ENCODE data around the gene RNF146.

Gene RNF146, protein sequence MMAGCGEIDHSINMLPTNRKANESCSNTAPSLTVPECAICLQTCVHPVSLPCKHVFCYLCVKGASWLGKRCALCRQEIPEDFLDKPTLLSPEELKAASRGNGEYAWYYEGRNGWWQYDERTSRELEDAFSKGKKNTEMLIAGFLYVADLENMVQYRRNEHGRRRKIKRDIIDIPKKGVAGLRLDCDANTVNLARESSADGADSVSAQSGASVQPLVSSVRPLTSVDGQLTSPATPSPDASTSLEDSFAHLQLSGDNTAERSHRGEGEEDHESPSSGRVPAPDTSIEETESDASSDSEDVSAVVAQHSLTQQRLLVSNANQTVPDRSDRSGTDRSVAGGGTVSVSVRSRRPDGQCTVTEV

DNA sequence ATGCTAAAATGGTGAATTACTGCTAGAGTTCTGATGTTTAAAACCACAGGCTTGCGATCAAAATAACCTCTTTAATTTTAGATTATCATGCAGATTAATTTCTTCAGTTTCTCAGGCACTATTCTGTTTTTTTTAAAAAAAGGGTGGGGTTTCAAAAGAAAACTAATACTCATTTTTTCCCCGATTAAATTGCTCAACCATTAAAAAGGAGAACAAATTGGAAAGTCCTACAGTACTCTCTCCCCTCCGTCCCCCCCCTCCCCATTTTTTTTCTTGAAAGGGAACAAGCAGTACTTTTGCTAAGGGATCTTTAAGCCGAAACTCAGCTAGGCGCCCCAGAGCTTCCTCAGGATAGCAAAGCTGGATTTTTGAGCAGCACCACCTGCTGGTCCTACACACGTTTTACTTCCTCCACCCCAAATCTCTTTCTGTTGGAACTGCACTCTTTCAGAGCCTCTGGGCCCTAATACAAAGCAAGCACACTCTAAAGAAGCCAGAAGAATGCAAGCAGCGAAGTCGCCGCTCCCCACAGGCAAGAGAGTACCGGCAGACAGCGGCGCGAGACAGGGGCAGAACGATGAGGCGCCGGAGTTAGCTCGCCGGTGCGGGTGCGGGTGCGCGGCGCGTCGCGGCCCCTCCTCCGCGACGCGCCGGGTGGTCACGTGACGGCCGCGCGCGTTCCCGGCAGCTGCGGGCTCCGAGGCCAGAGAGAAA is at the start of gene RNF146:
Gene RNF146, plus strand, starts transcription at position 687 of the 714 bp plus-strand sequence. CDS start 13,475 bp downstream, outside the sequence.
- H3K9me3 ChIP-seq (ENCODE audit: severe bottlenecking), result no peaks in the 10 kb centered on the region
- H3K27me3 ChIP-seq (ENCODE audit: insufficient read depth, poor library complexity, severe bottlenecking), result no peaks in the 10 kb centered on the region
- H3K4me3 ChIP-seq (ENCODE audit: severe bottlenecking), result peak within 1 kb of the TSS; percentile 69
- H3K36me3 ChIP-seq (ENCODE audit: low read depth), result no peaks in the 10 kb centered on the region; the same call in 1 of the 2 replicates
- H3K27ac ChIP-seq (ENCODE audit: poor library complexity, severe bottlenecking), result peak within 1 kb of the TSS; percentile 72
- DNase-seq (ENCODE audit: low spot score) (peak; percentile 76), ATAC-seq (ENCODE audit: low read depth) (peak; percentile 78)
- H3K4me1 ChIP-seq (ENCODE audit: insufficient read depth, poor library complexity, severe bottlenecking), result peaks cover 24% of the 10 kb centered on the region
- TF ChIP-seq, protein P1, sequence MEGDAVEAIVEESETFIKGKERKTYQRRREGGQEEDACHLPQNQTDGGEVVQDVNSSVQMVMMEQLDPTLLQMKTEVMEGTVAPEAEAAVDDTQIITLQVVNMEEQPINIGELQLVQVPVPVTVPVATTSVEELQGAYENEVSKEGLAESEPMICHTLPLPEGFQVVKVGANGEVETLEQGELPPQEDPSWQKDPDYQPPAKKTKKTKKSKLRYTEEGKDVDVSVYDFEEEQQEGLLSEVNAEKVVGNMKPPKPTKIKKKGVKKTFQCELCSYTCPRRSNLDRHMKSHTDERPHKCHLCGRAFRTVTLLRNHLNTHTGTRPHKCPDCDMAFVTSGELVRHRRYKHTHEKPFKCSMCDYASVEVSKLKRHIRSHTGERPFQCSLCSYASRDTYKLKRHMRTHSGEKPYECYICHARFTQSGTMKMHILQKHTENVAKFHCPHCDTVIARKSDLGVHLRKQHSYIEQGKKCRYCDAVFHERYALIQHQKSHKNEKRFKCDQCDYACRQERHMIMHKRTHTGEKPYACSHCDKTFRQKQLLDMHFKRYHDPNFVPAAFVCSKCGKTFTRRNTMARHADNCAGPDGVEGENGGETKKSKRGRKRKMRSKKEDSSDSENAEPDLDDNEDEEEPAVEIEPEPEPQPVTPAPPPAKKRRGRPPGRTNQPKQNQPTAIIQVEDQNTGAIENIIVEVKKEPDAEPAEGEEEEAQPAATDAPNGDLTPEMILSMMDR (IDR thresholded peaks at IDR 0.05; ENCODE audit: poor library complexity, severe bottlenecking), result peak; percentile 92

DNA sequence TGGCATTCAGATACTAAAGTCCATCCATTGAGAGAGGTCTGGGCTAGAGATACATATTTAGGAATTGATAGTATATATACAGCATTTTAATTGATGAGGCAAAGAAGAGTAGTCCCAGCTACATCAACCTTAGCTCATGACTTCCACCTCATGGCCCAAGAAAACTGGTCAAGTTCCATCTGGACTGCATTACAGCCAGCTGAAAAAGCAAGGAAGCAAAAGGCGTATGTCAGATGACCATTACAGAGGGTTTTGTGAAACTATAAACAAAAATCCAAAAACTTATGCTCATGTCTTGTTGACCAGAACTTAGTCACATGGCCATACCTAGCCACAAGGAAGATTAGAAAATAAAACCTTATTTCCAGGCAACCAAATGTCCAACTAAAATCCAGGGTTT is 46.8 kb upstream of the RNF146 start:
- H3K4me3 ChIP-seq (ENCODE audit: severe bottlenecking), result no peak overlapping the region
- no peak overlapping the region for H3K27ac ChIP-seq (ENCODE audit: poor library complexity, severe bottlenecking)
- TF ChIP-seq, protein P1 (IDR thresholded peaks at IDR 0.05; ENCODE audit: poor library complexity, severe bottlenecking), result no peak
- ATAC-seq (ENCODE audit: low read depth), result no peak
- no peaks in the 10 kb centered on the region for H3K4me1 ChIP-seq (ENCODE audit: insufficient read depth, poor library complexity, severe bottlenecking)
- peaks cover 2% of the 10 kb centered on the region for H3K27me3 ChIP-seq (ENCODE audit: insufficient read depth, poor library complexity, severe bottlenecking)
- no peak for DNase-seq (ENCODE audit: low spot score)
- H3K36me3 ChIP-seq (ENCODE audit: low read depth), result no peaks in the 10 kb centered on the region
- H3K9me3 ChIP-seq (ENCODE audit: severe bottlenecking), result no peaks in the 10 kb centered on the region

DNA sequence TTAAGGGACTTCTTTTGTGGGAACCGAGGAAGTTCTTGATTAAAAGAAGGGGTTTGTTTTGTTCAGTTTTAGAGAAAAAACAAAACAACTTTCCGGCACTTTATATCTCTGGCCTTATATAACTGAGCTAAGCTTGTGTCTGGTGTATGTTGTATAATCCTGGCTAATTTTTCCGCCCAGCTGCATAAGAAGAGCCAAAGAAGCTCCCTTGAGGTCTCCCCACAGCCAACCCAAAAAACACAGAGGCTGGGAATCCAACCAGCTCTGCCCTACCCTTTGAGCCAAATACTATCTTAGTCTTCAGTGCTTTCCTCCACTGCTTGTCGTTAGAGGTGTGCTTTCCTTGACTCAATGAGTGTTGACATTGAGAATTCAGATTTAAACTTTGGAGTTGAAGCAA is 45.5 kb upstream of the RNF146 start:
- Histone ChIP-seq H3K27me3 (ENCODE audit: insufficient read depth, poor library complexity, severe bottlenecking) (peaks cover 2% of the 10 kb centered on the region), H3K4me3 (ENCODE audit: severe bottlenecking) (no peak overlapping the region)
- TF ChIP-seq, protein P1 (IDR thresholded peaks at IDR 0.05; ENCODE audit: poor library complexity, severe bottlenecking), result no peak

DNA sequence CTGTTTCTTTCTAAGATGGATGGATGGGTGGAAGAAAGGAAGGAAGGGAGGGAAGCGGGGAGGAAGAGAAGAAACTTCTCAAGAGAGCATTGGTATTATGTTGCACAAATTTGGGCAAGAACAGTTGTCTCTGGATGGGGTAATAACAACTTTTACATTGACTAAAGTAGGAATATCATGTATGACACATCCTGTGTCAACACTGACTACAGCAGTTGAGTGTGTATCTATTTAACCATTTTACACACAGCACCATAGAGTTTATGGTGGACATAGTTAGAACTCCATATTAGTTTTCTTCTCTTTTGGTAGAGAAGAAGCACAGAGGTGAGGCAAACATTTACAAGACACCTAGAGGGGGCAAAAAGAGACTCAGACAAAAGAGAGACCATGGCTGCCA is 44.2 kb upstream of the RNF146 start:
- TF ChIP-seq, protein P1 (IDR thresholded peaks at IDR 0.05; ENCODE audit: poor library complexity, severe bottlenecking), result no peak
- H3K4me3 ChIP-seq (ENCODE audit: severe bottlenecking), result no peak overlapping the region
- H3K4me1 ChIP-seq (ENCODE audit: insufficient read depth, poor library complexity, severe bottlenecking), result no peaks in the 10 kb centered on the region
- DNase-seq (ENCODE audit: low spot score), result no peak
- H3K9me3 ChIP-seq (ENCODE audit: severe bottlenecking), result no peaks in the 10 kb centered on the region
- ATAC-seq (ENCODE audit: low read depth), result no peak
- no peak overlapping the region for H3K27ac ChIP-seq (ENCODE audit: poor library complexity, severe bottlenecking)
- H3K36me3 ChIP-seq (ENCODE audit: low read depth), result no peaks in the 10 kb centered on the region
- no peaks in the 10 kb centered on the region for H3K27me3 ChIP-seq (ENCODE audit: insufficient read depth, poor library complexity, severe bottlenecking)

More for the DNA sequence above, 45.5 kb upstream of the RNF146 start:
- Histone ChIP-seq H3K36me3 (ENCODE audit: low read depth) (no peaks in the 10 kb centered on the region), H3K9me3 (ENCODE audit: severe bottlenecking) (no peaks in the 10 kb centered on the region), H3K4me1 (ENCODE audit: insufficient read depth, poor library complexity, severe bottlenecking) (no peaks in the 10 kb centered on the region), H3K27ac (ENCODE audit: poor library complexity, severe bottlenecking) (no peak overlapping the region)
- no peak for ATAC-seq (ENCODE audit: low read depth)
- no peak for DNase-seq (ENCODE audit: low spot score)
